Skeletal muscle satellite cell (primary cell): Measurements from ENCODE around the gene KRT2.

Source experiments
- H3K27me3 ChIP-seq: 2 replicates; pipeline ENCODE4 v1.7.0; 2013; ENCODE audit warnings: low read length; ENCODE audit not compliant: control insufficient read depth, insufficient read depth
- H3K36me3 ChIP-seq: 2 replicates; pipeline ENCODE4 v1.7.0; 2013; ENCODE audit warnings: mild to moderate bottlenecking, control low read depth, low read length; ENCODE audit not compliant: insufficient read depth
- H3K4me1 ChIP-seq: 2 replicates; pipeline ENCODE4 v1.7.0; 2013; ENCODE audit warnings: low read length; ENCODE audit not compliant: control insufficient read depth, insufficient read depth
- H3K4me2 ChIP-seq: 2 replicates; pipeline ENCODE4 v1.7.0; 2013; ENCODE audit warnings: mild to moderate bottlenecking, low read length
- H3K4me3 ChIP-seq: 2 replicates; pipeline ENCODE4 v1.7.0; 2013; ENCODE audit warnings: low read length
- H3K9ac ChIP-seq: 2 replicates; pipeline ENCODE4 v1.7.0; 2013; ENCODE audit warnings: mild to moderate bottlenecking, low read depth, low read length, moderate library complexity
- H3K9me3 ChIP-seq: replicated peaks from 2 replicates; pipeline ENCODE4 v1.7.0; 2013; ENCODE audit warnings: mild to moderate bottlenecking, control low read depth, low read length

KRT2 gene

DNA sequence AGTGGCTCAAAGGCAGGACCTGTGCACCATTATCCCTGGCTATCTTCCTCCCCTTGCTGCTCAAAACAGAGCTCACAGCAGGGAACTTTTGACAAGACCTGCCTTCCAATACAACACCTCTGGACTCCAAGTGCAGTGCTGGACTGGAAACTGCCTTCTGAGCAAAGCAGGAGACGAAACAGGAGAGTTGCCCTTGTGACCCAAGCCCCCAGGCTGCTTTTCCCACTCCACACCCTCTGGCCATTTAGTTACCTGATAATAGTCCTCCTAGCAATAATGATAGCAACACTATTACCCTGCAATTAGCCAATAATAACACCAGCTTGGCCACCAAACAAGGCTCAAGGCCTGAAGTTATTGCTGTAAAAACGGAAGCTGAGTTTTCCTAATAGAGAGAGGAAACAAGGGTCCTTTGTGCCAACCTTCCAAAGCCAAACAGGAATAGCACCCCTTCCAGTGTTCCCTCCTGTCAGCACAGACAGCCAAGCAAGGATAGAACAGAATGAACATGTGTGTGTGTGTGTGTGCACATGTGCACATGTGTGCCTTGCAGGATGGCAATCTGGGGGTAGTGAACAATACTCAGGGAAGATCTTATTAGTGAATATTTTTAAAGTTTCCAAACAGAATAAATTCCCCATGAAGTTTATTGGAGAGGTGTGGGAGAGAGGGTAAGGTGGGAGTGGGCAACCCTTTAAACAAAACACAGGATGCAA is 24.5 kb downstream of the KRT2 start:
- H3K36me3 ChIP-seq, result no peaks in the 10 kb centered on the region
- no peak overlapping the region for H3K9ac ChIP-seq
- H3K27me3 ChIP-seq, result peaks cover 61% of the 10 kb centered on the region
- H3K9me3 ChIP-seq, result no peaks in the 10 kb centered on the region
- H3K4me2 ChIP-seq, result no peak overlapping the region
- H3K4me3 ChIP-seq, result no peak overlapping the region
- no peaks in the 10 kb centered on the region for H3K4me1 ChIP-seq

DNA sequence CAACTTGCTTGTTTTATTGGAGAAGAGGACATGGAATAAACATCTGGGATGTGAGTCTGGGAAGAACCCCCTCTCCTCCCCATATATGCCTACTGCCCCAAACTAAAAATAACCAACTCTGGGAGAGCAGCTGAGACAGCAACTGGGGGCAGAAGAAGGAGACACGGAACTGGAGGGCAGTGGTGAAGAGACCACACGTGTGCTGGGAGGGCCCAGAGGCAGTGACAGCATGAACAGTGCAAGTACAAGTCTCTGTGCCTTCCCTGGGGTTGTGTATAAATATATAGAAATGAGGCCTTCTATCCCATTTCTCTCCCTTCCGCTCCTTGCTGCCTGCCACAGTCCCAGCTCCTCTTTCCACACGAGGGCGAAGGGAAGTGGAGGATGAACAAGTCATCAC is 29.7 kb downstream of the KRT2 start:
- no peak overlapping the region for H3K4me2 ChIP-seq
- H3K27me3 ChIP-seq, result peaks cover 47% of the 10 kb centered on the region

DNA sequence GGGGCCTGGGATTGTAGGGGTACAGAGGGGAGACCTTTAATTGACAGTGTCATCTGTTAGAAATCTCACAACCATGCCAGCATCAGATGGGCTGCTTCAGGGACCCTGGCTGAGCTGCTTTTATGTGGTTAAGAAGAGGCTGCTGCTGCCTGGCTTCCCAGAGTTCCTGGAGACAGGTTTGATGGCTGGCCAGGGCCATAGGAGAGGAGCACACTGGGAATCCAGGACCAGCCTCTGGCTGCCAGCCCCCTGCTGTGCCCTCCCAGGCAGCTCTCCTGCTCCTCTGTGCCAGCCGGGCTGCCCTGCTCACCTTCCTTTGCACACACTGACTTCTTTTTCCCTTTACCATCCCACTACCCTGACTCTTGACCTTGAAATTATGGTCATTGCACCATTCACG is 33.1 kb downstream of the KRT2 start:
- no peak overlapping the region for H3K4me3 ChIP-seq
- no peaks in the 10 kb centered on the region for H3K9me3 ChIP-seq
- H3K9ac ChIP-seq, result no peak overlapping the region
- no peaks in the 10 kb centered on the region for H3K36me3 ChIP-seq
- H3K27me3 ChIP-seq, result peaks cover 62% of the 10 kb centered on the region
- no peak overlapping the region for H3K4me2 ChIP-seq
- no peaks in the 10 kb centered on the region for H3K4me1 ChIP-seq

More for the DNA sequence above, 29.7 kb downstream of the KRT2 start:
- Histone ChIP-seq H3K36me3 (no peaks in the 10 kb centered on the region), H3K4me1 (no peaks in the 10 kb centered on the region), H3K4me3 (no peak overlapping the region), H3K9ac (no peak overlapping the region), H3K9me3 (no peaks in the 10 kb centered on the region)

DNA sequence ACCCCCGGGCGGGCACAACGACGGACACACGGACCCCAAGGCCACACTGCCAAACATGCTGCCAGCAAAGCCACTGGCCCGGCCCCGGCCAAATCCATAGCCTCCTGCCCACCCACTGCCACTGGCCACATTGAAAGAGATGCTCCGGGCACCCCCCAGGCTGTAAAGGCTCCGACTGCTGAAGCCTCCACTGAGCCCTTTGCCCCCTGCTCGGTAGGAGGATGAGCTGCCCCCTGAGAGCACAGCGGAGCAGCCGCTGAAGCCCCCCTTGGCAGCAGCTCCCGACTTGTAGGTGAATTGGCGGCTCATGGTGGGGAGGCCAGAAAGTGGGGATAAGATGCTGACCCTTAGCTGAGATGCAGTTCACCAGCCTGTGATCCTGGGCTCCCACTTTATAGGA is 33.8 kb downstream of the KRT2 start, which contains the start of gene KRT73:
TSS of gene KRT73 (minus strand) at position 344 of the 400 bp plus-strand sequence. CDS start at position 309, 35 bp downstream.
- H3K9ac ChIP-seq, result no peak within 1 kb of the TSS
- H3K4me3 ChIP-seq, result no peak within 1 kb of the TSS
- H3K4me1 ChIP-seq, result no peaks in the 10 kb centered on the region
- peaks cover 66% of the 10 kb centered on the region for H3K27me3 ChIP-seq
- H3K36me3 ChIP-seq, result no peaks in the 10 kb centered on the region
- no peak within 1 kb of the TSS for H3K4me2 ChIP-seq
- H3K9me3 ChIP-seq, result no peaks in the 10 kb centered on the region

DNA sequence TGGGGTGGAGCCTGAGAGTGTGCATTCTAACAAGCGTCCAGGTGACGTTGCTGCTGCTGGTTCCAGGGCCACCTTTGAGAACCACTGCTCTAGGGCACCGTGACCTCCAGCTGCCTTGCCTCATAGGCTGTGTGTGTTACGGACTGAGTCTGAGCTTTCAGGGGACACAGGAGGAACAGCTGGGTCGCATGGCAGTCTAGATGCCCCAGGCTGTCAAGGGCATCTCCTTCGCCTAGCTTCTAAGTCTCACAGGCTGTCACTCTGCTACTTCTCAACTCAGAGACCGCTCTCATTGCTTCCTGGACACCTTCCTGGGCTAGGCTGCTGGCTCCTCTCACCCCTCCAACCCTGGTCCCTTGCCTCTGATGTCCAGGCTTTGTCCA is 34.6 kb downstream of the KRT2 start:
- no peaks in the 10 kb centered on the region for H3K36me3 ChIP-seq
- H3K4me3 ChIP-seq, result no peak overlapping the region
- no peaks in the 10 kb centered on the region for H3K4me1 ChIP-seq
- no peak overlapping the region for H3K9ac ChIP-seq
- H3K4me2 ChIP-seq, result no peak overlapping the region
- H3K9me3 ChIP-seq, result no peaks in the 10 kb centered on the region
- peaks cover 68% of the 10 kb centered on the region for H3K27me3 ChIP-seq

DNA sequence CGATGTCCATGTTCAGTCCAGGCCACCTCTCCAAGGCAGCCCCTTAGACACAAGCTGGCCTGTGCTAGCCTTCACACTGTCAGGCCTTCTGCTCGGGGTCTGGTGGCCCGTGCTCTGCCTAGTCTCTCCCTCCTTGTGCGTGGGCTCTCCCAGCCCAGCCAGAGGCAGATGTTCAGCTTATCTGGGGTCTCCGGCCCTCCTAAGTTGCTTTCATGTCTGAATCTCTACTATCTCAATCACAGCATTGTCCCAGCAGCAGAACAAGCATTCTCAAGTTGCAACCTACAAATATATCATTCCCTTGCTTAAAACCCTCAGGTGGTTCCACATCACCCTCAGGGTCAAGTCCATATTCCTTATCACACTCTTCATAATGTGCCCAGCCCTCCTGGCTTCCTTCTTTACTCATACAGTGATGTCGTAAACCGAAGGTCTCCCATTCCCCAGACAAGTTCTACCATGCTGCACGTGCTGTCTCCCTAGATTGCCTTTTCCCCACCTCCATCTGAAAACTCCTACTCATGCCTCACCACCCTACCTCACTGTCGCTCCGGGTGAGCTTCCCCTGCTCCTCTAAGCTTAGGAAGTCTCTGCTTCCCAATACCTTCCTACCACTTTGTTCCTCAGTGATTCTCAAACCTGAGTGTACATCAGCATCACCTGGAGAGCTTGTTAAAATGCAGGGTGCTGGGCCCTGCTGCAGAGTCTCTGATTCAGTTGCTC is 35.2 kb downstream of the KRT2 start:
- H3K4me2 ChIP-seq, result no peak overlapping the region
- no peak overlapping the region for H3K4me3 ChIP-seq
- H3K9me3 ChIP-seq, result no peaks in the 10 kb centered on the region
- H3K9ac ChIP-seq, result no peak overlapping the region
- peaks cover 68% of the 10 kb centered on the region for H3K27me3 ChIP-seq
- no peaks in the 10 kb centered on the region for H3K4me1 ChIP-seq
- H3K36me3 ChIP-seq, result no peaks in the 10 kb centered on the region

DNA sequence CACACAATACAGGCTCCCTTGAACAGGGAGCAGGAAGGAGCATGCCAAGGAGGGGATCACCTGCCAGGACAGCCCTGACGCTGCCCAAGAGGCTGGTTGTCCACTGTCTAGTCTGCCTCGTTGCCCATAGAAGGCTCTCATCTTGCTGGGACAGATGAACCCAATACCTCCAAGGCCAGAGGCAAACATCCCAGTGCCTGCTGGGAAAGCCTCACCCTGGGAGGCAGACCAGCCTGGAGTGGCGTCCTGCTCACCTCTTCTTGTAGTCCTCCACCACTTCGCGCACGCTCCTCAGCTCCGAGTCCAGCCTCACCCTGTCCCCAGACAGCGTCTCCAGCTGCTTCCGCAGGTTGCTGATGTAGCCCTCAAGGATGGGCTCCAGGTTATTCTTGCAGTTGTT is 36.1 kb downstream of the KRT2 start:
- H3K9me3 ChIP-seq, result no peaks in the 10 kb centered on the region
- H3K4me2 ChIP-seq, result no peak overlapping the region
- H3K4me1 ChIP-seq, result no peaks in the 10 kb centered on the region
- no peak overlapping the region for H3K9ac ChIP-seq
- peaks cover 72% of the 10 kb centered on the region for H3K27me3 ChIP-seq
- H3K36me3 ChIP-seq, result no peaks in the 10 kb centered on the region
- H3K4me3 ChIP-seq, result no peak overlapping the region

DNA sequence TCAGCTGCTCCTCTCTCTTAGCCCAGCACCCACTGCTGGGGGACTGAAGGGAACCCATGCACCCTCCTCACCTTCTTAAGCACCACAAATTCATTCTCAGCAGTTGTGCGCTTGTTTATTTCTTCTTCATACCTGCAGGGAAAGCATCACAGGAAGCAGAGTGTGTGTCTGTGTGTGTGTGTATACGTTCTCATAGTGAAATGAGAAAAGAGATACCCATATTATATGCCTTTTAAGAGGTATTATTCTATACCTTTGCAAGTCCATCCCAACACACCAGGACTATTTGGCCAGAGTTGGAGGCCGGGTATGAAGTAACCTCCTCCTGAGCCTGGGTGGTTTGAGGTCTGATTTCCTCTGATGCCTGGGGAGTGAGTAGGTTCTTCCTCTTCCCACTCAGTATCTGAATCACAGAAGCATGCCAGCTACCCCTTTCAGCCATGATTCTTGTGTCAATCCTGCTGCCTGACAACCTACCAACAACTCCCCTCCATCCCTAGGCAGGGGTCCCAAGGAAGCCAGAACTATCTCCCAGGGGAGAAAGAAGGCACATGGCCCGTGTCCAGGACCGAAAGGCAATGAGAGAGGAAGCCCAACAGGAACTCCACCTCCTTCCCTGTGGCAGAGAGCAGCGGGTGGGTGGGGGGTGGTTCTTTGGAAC is 36.7 kb downstream of the KRT2 start:
- Histone ChIP-seq H3K4me3 (no peak overlapping the region), H3K9ac (no peak overlapping the region), H3K4me2 (no peak overlapping the region), H3K36me3 (no peaks in the 10 kb centered on the region), H3K27me3 (peaks cover 77% of the 10 kb centered on the region), H3K9me3 (no peaks in the 10 kb centered on the region), H3K4me1 (no peaks in the 10 kb centered on the region)

DNA sequence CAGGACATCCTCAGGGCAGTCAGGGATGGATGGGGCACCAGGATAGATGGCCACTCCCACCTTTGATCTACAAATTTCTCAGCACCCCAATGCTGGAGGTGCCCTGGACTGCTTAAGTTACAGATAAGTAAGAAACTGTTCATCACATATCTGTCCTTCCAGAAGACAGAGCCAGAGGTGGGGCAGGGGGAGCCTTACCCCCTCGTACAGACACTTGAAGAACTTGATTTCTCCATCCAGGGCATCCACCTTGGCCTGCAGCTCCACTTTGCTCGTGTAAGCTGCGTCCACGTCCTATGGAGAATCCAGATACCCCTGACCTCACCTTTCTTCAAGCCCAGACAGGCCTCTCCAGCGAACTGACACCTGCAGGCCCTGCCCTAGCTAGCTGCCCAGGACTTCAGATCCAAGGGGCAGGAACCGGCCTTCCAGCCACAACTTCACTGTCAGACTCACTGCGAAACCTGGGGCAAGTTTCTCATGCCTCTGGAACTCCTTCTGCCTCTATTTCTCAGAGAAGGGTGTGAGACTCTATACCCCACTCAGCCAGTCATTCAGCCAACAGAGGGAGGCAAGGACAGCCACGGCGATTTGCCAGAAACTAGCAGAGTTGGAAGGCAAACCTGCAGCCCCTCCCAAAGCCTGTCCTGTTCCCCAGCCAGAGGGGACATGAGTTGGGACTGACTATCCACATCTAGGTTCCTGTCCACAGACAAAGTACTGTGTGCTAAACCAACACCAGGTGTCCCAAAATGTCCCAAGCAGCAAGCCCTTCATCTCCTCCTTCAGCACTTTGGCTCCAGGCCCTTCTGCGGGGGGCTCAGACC is 37.4 kb downstream of the KRT2 start:
- H3K4me3 ChIP-seq, result no peak overlapping the region
- no peak overlapping the region for H3K9ac ChIP-seq
- no peaks in the 10 kb centered on the region for H3K36me3 ChIP-seq
- no peak overlapping the region for H3K4me2 ChIP-seq
- peaks cover 81% of the 10 kb centered on the region for H3K27me3 ChIP-seq
- no peaks in the 10 kb centered on the region for H3K9me3 ChIP-seq
- no peaks in the 10 kb centered on the region for H3K4me1 ChIP-seq

DNA sequence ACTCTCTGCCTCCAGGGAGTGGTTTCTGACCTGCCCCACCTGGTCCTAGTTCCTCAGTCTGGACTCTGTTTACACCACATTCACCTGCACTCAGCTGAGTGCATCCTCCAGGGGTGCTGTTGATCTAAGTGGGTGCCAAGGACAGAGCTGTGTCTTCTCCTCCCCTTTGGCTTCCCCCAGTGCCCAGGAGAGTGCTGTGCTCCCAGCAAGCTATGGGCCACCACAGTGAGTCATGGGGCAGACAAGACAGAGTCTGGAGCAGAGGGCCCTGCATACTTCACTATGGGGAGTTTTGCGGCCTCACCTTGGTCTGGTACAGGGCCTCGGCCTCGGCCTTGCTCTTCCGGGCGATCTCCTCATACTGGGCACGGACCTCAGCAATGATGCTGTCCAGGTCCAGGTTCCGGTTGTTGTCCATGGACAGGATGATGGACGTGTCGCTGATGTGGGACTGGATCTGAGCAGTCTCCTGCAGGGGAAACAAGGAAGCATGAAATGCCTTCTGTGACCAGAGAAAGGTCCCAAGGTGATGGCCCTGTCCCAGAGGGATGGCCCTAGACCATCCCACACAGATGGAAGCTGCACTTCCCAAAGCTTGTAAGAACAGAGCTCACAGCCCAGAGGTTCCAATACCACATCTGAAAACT is 38.5 kb downstream of the KRT2 start:
- Histone ChIP-seq H3K9ac (no peak overlapping the region), H3K27me3 (peaks cover 85% of the 10 kb centered on the region), H3K4me1 (no peaks in the 10 kb centered on the region)

More for the DNA sequence above, 38.5 kb downstream of the KRT2 start:
- Histone ChIP-seq H3K9me3 (no peaks in the 10 kb centered on the region), H3K4me2 (no peak overlapping the region), H3K36me3 (no peaks in the 10 kb centered on the region), H3K4me3 (no peak overlapping the region)
